ENCODE measurements around the gene ARID3B. TPM values are rescaled to one million over a fixed set of nuclear protein-coding genes. Genes with fewer than 3 reads are reported as not detected.

The ARID3B gene
- total RNA-seq, 1 donor from 2014 or later, result 2.1 TPM

GRCh38 chr15:74564182-74564581 is 23.2 kb downstream of the ARID3B start:
- Histone ChIP-seq H3K4me1 (ENCODE audit: control insufficient read depth in 3 of 3, insufficient read depth in 3 of 3, low read length in 3 of 3) (peaks cover 4 to 19% (median 6%) of the 10 kb centered on the region in 3 donors), H3K27ac (ENCODE audit: low read depth, low read length) (no peak overlapping the region), H3K27me3 (ENCODE audit: control insufficient read depth in 3 of 3, insufficient read depth in 3 of 3, low read length in 3 of 3) (no peaks in the 10 kb centered on the region), H3K9me3 (ENCODE audit: control insufficient read depth in 3 of 3, low read length in 3 of 3) (no peaks in the 10 kb centered on the region), H3K9ac (ENCODE audit: low read depth in 1 of 3, low read length in 3 of 3) (no peak overlapping the region), H3K4me3 (ENCODE audit: low read length in 3 of 3) (no peak overlapping the region), H3K36me3 (ENCODE audit: control insufficient read depth in 3 of 3, insufficient read depth in 3 of 3, low read length in 3 of 3) (no peaks in the 10 kb centered on the region)

GRCh38 chr15:74565381-74566085 is 24.5 kb downstream of the ARID3B start:
- Histone ChIP-seq H3K27me3 (ENCODE audit: control insufficient read depth in 3 of 3, insufficient read depth in 3 of 3, low read length in 3 of 3) (no peaks in the 10 kb centered on the region), H3K27ac (ENCODE audit: low read depth, low read length) (peak overlapping the region; percentile 54), H3K9me3 (ENCODE audit: control insufficient read depth in 3 of 3, low read length in 3 of 3) (no peaks in the 10 kb centered on the region), H3K9ac (ENCODE audit: low read depth in 1 of 3, low read length in 3 of 3) (peak overlapping the region in 2 of 3 donors; percentile 20 to 39), H3K36me3 (ENCODE audit: control insufficient read depth in 3 of 3, insufficient read depth in 3 of 3, low read length in 3 of 3) (no peaks in the 10 kb centered on the region), H3K4me1 (ENCODE audit: control insufficient read depth in 3 of 3, insufficient read depth in 3 of 3, low read length in 3 of 3) (peaks cover 11 to 29% (median 18%) of the 10 kb centered on the region in 3 donors), H3K4me3 (ENCODE audit: low read length in 3 of 3) (no peak overlapping the region)

GRCh38 chr15:74568594-74568993 is 27.6 kb downstream of the ARID3B start:
- H3K36me3 ChIP-seq (ENCODE audit: control insufficient read depth in 3 of 3, insufficient read depth in 3 of 3, low read length in 3 of 3), result peaks cover 0 to 7% (median 2%) of the 10 kb centered on the region in 3 donors
- no peak overlapping the region for H3K4me3 ChIP-seq (ENCODE audit: low read length in 3 of 3)
- H3K27ac ChIP-seq (ENCODE audit: low read depth, low read length), result no peak overlapping the region
- no peak overlapping the region for H3K9ac ChIP-seq (ENCODE audit: low read depth in 1 of 3, low read length in 3 of 3)
- no peaks in the 10 kb centered on the region for H3K27me3 ChIP-seq (ENCODE audit: control insufficient read depth in 3 of 3, insufficient read depth in 3 of 3, low read length in 3 of 3)
- peaks cover 15 to 37% (median 25%) of the 10 kb centered on the region in 3 donors for H3K4me1 ChIP-seq (ENCODE audit: control insufficient read depth in 3 of 3, insufficient read depth in 3 of 3, low read length in 3 of 3)
- H3K9me3 ChIP-seq (ENCODE audit: control insufficient read depth in 3 of 3, low read length in 3 of 3), result no peaks in the 10 kb centered on the region

- Histone ChIP-seq H3K4me3 (ENCODE audit: low read length in 3 of 3) (peak overlapping the region in 1 of 3 donors; percentile 6), H3K4me1 (ENCODE audit: control insufficient read depth in 3 of 3, insufficient read depth in 3 of 3, low read length in 3 of 3) (peaks cover 15 to 37% (median 25%) of the 10 kb centered on the region in 3 donors), H3K36me3 (ENCODE audit: control insufficient read depth in 3 of 3, insufficient read depth in 3 of 3, low read length in 3 of 3) (peaks cover 0 to 14% (median 9%) of the 10 kb centered on the region in 3 donors), H3K9ac (ENCODE audit: low read depth in 1 of 3, low read length in 3 of 3) (peak overlapping the region in 1 of 3 donors; percentile 40), H3K27ac (ENCODE audit: low read depth, low read length) (peak overlapping the region; percentile 4), H3K27me3 (ENCODE audit: control insufficient read depth in 3 of 3, insufficient read depth in 3 of 3, low read length in 3 of 3) (no peaks in the 10 kb centered on the region), H3K9me3 (ENCODE audit: control insufficient read depth in 3 of 3, low read length in 3 of 3) (no peaks in the 10 kb centered on the region)
Measured at GRCh38 chr15:74569731-74570070, 28.7 kb downstream of the ARID3B start.

- Histone ChIP-seq H3K4me3 (ENCODE audit: low read length in 3 of 3) (no peak overlapping the region), H3K27ac (ENCODE audit: low read depth, low read length) (no peak overlapping the region), H3K9ac (ENCODE audit: low read depth in 1 of 3, low read length in 3 of 3) (no peak overlapping the region), H3K9me3 (ENCODE audit: control insufficient read depth in 3 of 3, low read length in 3 of 3) (no peaks in the 10 kb centered on the region), H3K4me1 (ENCODE audit: control insufficient read depth in 3 of 3, insufficient read depth in 3 of 3, low read length in 3 of 3) (peaks cover 10 to 32% (median 19%) of the 10 kb centered on the region in 3 donors), H3K36me3 (ENCODE audit: control insufficient read depth in 3 of 3, insufficient read depth in 3 of 3, low read length in 3 of 3) (peaks cover 6 to 17% (median 12%) of the 10 kb centered on the region in 3 donors), H3K27me3 (ENCODE audit: control insufficient read depth in 3 of 3, insufficient read depth in 3 of 3, low read length in 3 of 3) (no peaks in the 10 kb centered on the region)
Measured at GRCh38 chr15:74571191-74571590, 30.2 kb downstream of the ARID3B start.

GRCh38 chr15:74573987-74574386 is 33.0 kb downstream of the ARID3B start:
- no peaks in the 10 kb centered on the region for H3K9me3 ChIP-seq (ENCODE audit: control insufficient read depth in 3 of 3, low read length in 3 of 3)
- no peak overlapping the region for H3K27ac ChIP-seq (ENCODE audit: low read depth, low read length)
- H3K36me3 ChIP-seq (ENCODE audit: control insufficient read depth in 3 of 3, insufficient read depth in 3 of 3, low read length in 3 of 3), result peaks cover 10 to 21% (median 18%) of the 10 kb centered on the region in 3 donors
- H3K4me1 ChIP-seq (ENCODE audit: control insufficient read depth in 3 of 3, insufficient read depth in 3 of 3, low read length in 3 of 3), result peaks cover 10 to 20% (median 19%) of the 10 kb centered on the region in 3 donors
- H3K27me3 ChIP-seq (ENCODE audit: control insufficient read depth in 3 of 3, insufficient read depth in 3 of 3, low read length in 3 of 3), result no peaks in the 10 kb centered on the region
- no peak overlapping the region for H3K9ac ChIP-seq (ENCODE audit: low read depth in 1 of 3, low read length in 3 of 3)
- H3K4me3 ChIP-seq (ENCODE audit: low read length in 3 of 3), result no peak overlapping the region

- H3K9ac ChIP-seq (ENCODE audit: low read depth in 1 of 3, low read length in 3 of 3), result no peak overlapping the region
- no peaks in the 10 kb centered on the region for H3K9me3 ChIP-seq (ENCODE audit: control insufficient read depth in 3 of 3, low read length in 3 of 3)
- H3K4me1 ChIP-seq (ENCODE audit: control insufficient read depth in 3 of 3, insufficient read depth in 3 of 3, low read length in 3 of 3), result no peaks in the 10 kb centered on the region
- H3K36me3 ChIP-seq (ENCODE audit: control insufficient read depth in 3 of 3, insufficient read depth in 3 of 3, low read length in 3 of 3), result peaks cover 14 to 22% (median 16%) of the 10 kb centered on the region in 3 donors
- no peak overlapping the region for H3K27ac ChIP-seq (ENCODE audit: low read depth, low read length)
- H3K27me3 ChIP-seq (ENCODE audit: control insufficient read depth in 3 of 3, insufficient read depth in 3 of 3, low read length in 3 of 3), result no peaks in the 10 kb centered on the region
- H3K4me3 ChIP-seq (ENCODE audit: low read length in 3 of 3), result no peak overlapping the region
Measured at GRCh38 chr15:74578496-74578994, 37.5 kb downstream of the ARID3B start.

GRCh38 chr15:74579001-74579400 is 38.0 kb downstream of the ARID3B start:
- H3K9ac ChIP-seq (ENCODE audit: low read depth in 1 of 3, low read length in 3 of 3), result no peak overlapping the region
- no peak overlapping the region for H3K4me3 ChIP-seq (ENCODE audit: low read length in 3 of 3)
- no peak overlapping the region for H3K27ac ChIP-seq (ENCODE audit: low read depth, low read length)
- peaks cover 12 to 20% (median 16%) of the 10 kb centered on the region in 3 donors for H3K36me3 ChIP-seq (ENCODE audit: control insufficient read depth in 3 of 3, insufficient read depth in 3 of 3, low read length in 3 of 3)
- no peaks in the 10 kb centered on the region for H3K9me3 ChIP-seq (ENCODE audit: control insufficient read depth in 3 of 3, low read length in 3 of 3)
- no peaks in the 10 kb centered on the region for H3K4me1 ChIP-seq (ENCODE audit: control insufficient read depth in 3 of 3, insufficient read depth in 3 of 3, low read length in 3 of 3)
- H3K27me3 ChIP-seq (ENCODE audit: control insufficient read depth in 3 of 3, insufficient read depth in 3 of 3, low read length in 3 of 3), result no peaks in the 10 kb centered on the region

GRCh38 chr15:74580538-74581350 is 39.7 kb downstream of the ARID3B start:
- no peaks in the 10 kb centered on the region for H3K9me3 ChIP-seq (ENCODE audit: control insufficient read depth in 3 of 3, low read length in 3 of 3)
- peaks cover 7 to 15% (median 10%) of the 10 kb centered on the region in 3 donors for H3K36me3 ChIP-seq (ENCODE audit: control insufficient read depth in 3 of 3, insufficient read depth in 3 of 3, low read length in 3 of 3)
- no peak overlapping the region for H3K9ac ChIP-seq (ENCODE audit: low read depth in 1 of 3, low read length in 3 of 3)
- no peak overlapping the region for H3K27ac ChIP-seq (ENCODE audit: low read depth, low read length)
- H3K27me3 ChIP-seq (ENCODE audit: control insufficient read depth in 3 of 3, insufficient read depth in 3 of 3, low read length in 3 of 3), result no peaks in the 10 kb centered on the region
- H3K4me1 ChIP-seq (ENCODE audit: control insufficient read depth in 3 of 3, insufficient read depth in 3 of 3, low read length in 3 of 3), result no peaks in the 10 kb centered on the region
- no peak overlapping the region for H3K4me3 ChIP-seq (ENCODE audit: low read length in 3 of 3)

GRCh38 chr15:74584204-74584603 is 43.2 kb downstream of the ARID3B start:
- H3K27ac ChIP-seq (ENCODE audit: low read depth, low read length), result no peak overlapping the region
- H3K9me3 ChIP-seq (ENCODE audit: control insufficient read depth in 3 of 3, low read length in 3 of 3), result no peaks in the 10 kb centered on the region
- H3K9ac ChIP-seq (ENCODE audit: low read depth in 1 of 3, low read length in 3 of 3), result no peak overlapping the region
- H3K4me3 ChIP-seq (ENCODE audit: low read length in 3 of 3), result no peak overlapping the region
- no peaks in the 10 kb centered on the region for H3K27me3 ChIP-seq (ENCODE audit: control insufficient read depth in 3 of 3, insufficient read depth in 3 of 3, low read length in 3 of 3)
- H3K4me1 ChIP-seq (ENCODE audit: control insufficient read depth in 3 of 3, insufficient read depth in 3 of 3, low read length in 3 of 3), result peaks cover 0 to 6% (median 2%) of the 10 kb centered on the region in 3 donors
- peaks cover 3 to 7% (median 4%) of the 10 kb centered on the region in 3 donors for H3K36me3 ChIP-seq (ENCODE audit: control insufficient read depth in 3 of 3, insufficient read depth in 3 of 3, low read length in 3 of 3)
